Astrocyte of the cerebellum (primary cell): ENCODE results near the gene NUMBL.

Source experiments
- DNase-seq: peaks from one replicate; pipeline ENCODE4 v3.0.0-alpha.2; 2011; ENCODE audit warnings: low read depth
- H3K4me3 ChIP-seq: 2 replicates; pipeline ENCODE4 v1.5.1; 2011; ENCODE audit warnings: mild to moderate bottlenecking, low read depth, low read length, moderate library complexity
- CTCF ChIP-seq: IDR thresholded peaks from 2 replicates; pipeline ENCODE4 v1.5.1; 2012; ENCODE audit warnings: low read length, low read depth, moderate library complexity, mild to moderate bottlenecking; ENCODE audit errors: missing control alignments
- in situ Hi-C: cut with HindIII; loops from 2 replicates; pipeline ENCODE4 v1.10.0; 2017; ENCODE audit warnings: low sequenced_read_pairs

Gene NUMBL

GRCh38 chr19:40677156-40677555, 13.3 kb downstream of the NUMBL start:
- H3K4me3 ChIP-seq = no peak overlapping the region
- in situ Hi-C loops = no loop called here
- DNase-seq = no peak
- no peak for TF ChIP-seq CTCF

DNA sequence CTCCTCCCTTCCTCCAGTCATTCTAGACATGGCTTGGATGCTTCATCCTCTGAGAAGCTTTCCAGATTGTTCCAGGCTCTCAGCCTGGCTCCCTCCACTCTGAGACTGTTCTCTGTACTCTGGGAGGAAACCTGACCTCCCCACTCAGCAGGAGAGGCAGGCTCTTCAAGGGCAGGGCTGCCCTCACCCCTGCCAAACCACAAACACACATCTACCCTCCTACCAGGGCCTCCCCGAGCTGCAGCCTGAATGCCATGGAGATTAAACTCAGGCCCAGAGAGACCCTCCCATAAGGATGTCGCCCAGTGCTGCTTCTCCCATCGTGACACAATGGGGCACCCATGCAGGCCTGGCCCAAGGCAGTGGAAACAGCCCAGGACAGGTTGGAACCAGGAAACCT, 16.2 kb downstream of the NUMBL start:
- TF ChIP-seq CTCF = no peak
- in situ Hi-C loops = no loop called here
- DNase-seq = no peak
- H3K4me3 ChIP-seq = no peak overlapping the region

GRCh38 chr19:40673397-40673796, 17.1 kb downstream of the NUMBL start:
- H3K4me3 ChIP-seq = no peak overlapping the region
- in situ Hi-C loops = no loop called here
- no peak for DNase-seq
- TF ChIP-seq CTCF = no peak

- H3K4me3 ChIP-seq = no peak overlapping the region
- no peak for DNase-seq
- TF ChIP-seq CTCF = no peak
- in situ Hi-C loops = no loop called here
These were observed 17.7 kb downstream of the NUMBL start for GRCh38 chr19:40672573-40673299.

GRCh38 chr19:40672038-40672437, 18.4 kb downstream of the NUMBL start:
- no peak for TF ChIP-seq CTCF
- no peak overlapping the region for H3K4me3 ChIP-seq
- in situ Hi-C loops = no loop called here
- no peak for DNase-seq

- DNase-seq = no peak
- in situ Hi-C loops = no loop called here
- TF ChIP-seq CTCF = no peak
- no peak overlapping the region for H3K4me3 ChIP-seq
These were observed 19.0 kb downstream of the NUMBL start for GRCh38 chr19:40671404-40671803.
